SW 1271 (cell line): Measurements from ENCODE around the gene MDH2.
"Not testable (repeated sequence)": the region's sequence is repeated elsewhere in the genome, so short reads cannot be mapped to it uniquely, and the experiment has no call there.

Source experiments
- DNase-seq, 2 experiments: peaks; one replicate each; lab custom pipeline; 2025; lab: John Stamatoyannopoulos, UW

Gene MDH2

GRCh38 chr7:76047305-76047810 lies 548 bp upstream of the MDH2 start:
- DNase-seq: no peak

DNA sequence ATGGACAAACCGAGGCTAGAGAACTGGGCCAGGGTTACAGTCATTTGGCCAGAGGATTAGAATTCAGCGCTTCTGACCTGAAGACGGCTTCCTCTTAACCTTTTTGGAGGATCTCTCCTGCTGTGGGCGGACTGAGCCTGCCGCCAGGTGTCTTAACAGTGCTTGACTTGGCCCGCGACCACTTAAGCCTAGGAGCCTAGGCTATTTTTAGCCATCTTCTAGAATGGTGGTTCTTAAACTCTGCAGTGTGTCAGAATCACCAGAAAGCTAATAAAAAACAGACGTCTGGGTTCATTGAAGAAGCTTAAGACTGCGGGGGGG lies 722 bp downstream of the MDH2 start:
- DNase-seq: no peak

DNA sequence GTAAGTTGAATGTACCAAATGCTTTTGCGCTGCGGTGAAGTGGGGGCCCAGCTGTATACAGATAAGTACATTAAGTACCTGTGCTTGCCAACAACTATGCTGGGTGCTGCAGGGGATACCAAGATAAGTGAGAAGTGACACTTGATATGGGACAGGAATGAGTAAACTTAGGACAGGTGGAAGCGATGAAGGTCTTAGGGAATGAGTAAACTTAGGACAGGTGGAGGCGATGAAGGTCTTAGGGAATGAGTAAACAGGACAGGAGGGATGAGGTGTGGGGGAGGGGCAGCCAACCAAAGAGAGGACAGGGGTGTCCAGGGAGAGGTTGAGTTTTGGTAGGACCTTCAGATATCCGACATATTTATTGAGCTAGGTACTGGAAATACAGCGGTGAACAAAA lies 1.4 kb downstream of the MDH2 start:
- DNase-seq: no peak

GRCh38 chr7:76050545-76050944 lies 2.6 kb downstream of the MDH2 start:
- DNase-seq: no peak

GRCh38 chr7:76051840-76052239 lies 3.9 kb downstream of the MDH2 start:
- DNase-seq: no peak

DNA sequence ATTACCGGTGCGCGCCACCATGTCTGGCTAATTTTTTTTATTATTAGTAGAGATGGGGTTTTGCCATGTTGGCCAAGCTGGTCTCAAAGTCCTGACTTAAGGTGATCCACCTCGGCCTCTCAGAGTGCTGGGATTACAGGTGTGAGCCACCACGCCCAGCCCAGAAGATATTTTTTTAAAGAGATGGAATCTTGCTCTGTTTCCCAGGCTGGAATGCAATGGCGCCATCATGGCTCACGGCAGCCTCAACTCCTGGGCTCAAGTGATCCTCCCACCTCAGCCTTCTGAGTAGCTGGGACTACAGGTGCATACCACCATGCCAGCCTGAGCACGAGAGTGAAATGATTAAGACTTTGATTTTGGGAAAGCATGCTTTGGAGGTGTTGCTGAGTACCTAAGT lies 4.8 kb downstream of the MDH2 start:
- not testable (repeated sequence) for DNase-seq

- no peak for DNase-seq
Observed at GRCh38 chr7:76053461-76053860, 5.6 kb downstream of the MDH2 start.

DNA sequence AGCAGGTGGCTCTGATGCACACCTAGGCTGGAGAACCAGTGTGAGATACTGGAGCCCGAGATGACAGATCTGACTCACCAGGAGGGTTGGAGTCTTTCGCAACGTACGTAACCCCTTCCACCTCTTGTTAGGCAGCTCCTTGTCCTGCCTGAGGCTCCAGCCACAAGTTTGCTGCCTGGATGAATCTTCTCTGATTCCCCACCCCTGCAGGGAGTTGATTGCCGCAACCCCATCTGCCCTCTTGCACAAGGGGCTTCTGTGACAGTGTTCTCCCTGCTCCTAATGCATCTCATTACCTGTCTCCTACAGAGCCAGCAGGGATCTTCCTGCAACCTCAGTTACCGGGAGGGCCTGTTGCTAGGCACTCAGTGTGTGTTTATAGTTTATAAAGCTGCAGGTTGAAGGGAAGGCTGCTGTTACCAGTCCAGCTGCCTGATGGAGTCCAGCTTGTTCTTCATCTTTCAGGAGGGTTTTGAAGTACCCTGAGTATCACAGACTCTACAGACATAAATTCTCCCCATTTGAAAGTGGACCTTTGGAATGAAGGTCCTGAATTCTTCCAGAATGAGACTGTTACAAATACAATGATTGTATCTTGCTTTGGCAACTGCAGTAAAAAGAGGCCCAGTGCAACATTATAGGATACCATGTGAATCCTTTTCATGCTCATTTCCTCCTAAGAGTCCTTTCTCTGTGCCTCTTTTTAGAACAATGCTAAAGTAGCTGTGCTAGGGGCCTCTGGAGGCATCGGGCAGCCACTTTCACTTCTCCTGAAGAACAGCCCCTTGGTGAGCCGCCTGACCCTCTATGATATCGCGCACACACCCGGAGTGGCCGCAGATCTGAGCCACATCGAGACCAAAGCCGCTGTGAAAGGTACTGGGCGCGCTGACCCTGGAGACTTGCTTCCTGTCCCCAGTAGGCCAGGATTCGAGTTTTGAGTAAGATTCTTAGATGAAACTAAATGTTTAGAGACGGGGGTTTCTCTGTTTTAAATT lies 6.5 kb downstream of the MDH2 start:
- peak in 1 of 2 experiments; percentile 23 for DNase-seq

DNA sequence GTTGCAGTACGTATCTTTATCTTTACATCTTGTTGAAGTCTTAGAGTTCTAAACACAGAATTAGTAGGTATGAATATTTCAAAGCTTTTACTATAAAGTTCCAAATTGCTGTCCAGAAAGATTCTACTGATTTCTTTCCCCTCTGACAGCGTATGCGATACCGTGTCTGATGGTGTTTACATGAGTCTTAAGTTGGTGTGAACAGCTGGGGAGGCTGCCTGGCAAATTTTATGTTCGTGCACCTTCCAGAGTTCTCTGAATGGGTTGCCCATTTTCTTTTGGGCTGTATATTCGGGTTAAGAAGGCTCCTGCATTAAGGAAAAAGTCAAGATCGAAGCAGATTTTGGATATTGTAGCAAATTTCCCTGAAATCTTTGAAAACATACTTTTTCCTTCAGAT lies 8.3 kb downstream of the MDH2 start:
- DNase-seq: no peak

DNA sequence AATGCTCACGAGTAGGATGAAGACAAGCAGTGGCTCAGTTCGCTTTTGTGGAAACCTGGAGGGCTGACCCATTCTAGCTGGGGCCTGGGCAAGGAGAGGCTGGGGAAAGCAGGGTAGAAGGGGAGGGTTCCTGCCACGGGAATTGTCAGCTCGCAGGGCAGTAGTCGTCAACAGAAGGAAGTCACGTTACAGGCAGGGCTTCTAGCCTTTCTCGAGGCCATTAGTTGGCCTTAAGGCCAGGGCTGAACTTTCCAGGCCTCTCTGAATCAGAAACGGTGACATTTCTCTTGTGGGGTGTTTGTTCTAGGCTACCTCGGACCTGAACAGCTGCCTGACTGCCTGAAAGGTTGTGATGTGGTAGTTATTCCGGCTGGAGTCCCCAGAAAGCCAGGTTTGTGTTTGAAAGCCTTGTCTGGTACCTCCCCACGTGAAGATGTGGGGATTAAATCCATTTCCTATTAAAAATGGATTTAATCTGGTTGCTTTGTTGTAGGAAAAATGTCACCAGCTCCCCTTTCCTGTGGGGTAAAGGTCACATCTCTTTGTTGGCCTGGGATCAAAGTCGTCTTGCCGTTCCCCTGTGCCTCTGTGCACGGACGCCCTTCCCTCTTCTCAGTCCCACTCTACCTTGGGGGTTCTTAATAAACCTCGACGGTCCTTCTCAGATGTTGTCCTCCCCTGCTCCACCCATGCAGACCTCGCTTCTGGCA lies 9.4 kb downstream of the MDH2 start:
- no peak for DNase-seq

GRCh38 chr7:76057813-76058145 lies 9.9 kb downstream of the MDH2 start:
- no peak for DNase-seq

- DNase-seq: not testable (repeated sequence)
Observed at GRCh38 chr7:76058745-76059144, 10.8 kb downstream of the MDH2 start.

GRCh38 chr7:76060842-76061241 lies 12.9 kb downstream of the MDH2 start:
- DNase-seq: no peak

DNA sequence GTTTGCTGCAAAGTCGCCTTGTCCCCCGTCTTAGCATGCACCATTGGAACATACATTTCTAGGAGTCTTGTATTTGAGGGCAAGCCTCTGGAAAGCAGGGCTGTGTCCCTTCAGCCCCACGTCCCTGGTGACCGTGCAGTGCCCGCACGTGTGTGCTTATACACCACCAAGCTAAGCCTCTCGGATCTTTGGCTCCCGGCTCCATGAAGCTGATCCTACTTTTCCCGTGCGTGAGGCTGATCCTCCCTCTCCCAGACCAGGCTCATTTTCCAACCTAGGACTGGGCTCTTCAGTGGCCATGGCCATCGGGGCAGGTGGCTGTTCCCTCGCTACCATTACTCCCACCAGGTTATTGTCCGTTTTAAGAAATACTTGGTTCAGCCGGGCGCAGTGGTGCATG lies 14.3 kb downstream of the MDH2 start:
- DNase-seq: no peak

DNA sequence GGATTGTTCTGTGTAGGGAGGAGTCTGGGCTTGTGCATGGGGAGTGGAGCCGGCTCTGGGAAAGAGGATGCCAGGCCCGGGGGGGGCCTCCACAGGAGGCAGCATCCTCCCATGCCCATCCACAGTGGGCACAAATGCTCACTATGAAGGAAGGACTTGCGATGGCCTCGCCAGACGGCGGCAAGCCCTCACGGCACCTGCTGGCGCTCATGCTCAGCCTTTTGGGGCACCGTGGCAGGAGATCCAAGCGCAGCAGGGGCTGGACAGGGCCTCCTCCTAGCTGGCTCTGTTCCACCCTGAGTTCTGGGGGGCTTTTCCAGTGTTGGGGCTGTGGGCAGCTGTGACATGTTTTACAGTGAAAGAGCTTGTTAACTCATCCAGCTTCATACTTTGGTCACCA lies 15.2 kb downstream of the MDH2 start:
- DNase-seq: no peak

- DNase-seq: no peak
Observed at GRCh38 chr7:76063525-76063924, 15.6 kb downstream of the MDH2 start.

GRCh38 chr7:76064208-76064970 lies 16.5 kb downstream of the MDH2 start:
- no peak for DNase-seq

- DNase-seq: no peak
Observed at GRCh38 chr7:76065016-76065612, 17.2 kb downstream of the MDH2 start.

GRCh38 chr7:76066716-76067503 lies 19.0 kb downstream of the MDH2 start:
- no peak for DNase-seq

DNA sequence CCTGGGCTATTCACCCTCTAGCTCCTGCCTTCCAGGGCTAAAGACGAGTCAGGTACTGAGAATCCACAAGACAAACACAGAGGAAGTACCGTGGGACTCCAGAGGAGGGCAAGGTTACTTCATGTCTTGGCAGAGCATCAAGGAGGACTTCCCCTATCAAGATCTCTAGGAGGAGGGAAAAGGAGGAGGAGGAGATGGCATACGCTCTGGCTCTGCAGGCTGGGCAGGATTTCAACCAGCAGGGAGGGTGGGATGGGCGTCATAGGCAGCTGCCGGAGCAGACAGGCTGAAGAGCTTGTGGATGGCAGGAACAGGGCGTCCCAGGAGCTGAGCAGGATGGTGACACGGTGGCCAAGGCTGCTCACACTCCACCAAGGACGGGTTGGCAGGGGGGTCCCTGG lies 21.3 kb downstream of the MDH2 start:
- DNase-seq: peak in 1 of 2 experiments; percentile 63
